ENCODE results near the gene IPMK. TPM values are rescaled to one million over a fixed set of nuclear protein-coding genes. Genes with fewer than 3 reads are reported as not detected.

IPMK gene
- total and polyA plus RNA-seq, 12 donors = 0.93 to 5.0 (median 2.6) TPM

- Histone ChIP-seq H3K27ac (no peak overlapping the region), H3K4me1 (peaks cover 0 to 7% (median 0%) of the 10 kb centered on the region in 9 donors), H3K4me3 (no peak overlapping the region), H3K27me3 (peaks cover 0 to 7% (median 3%) of the 10 kb centered on the region in 7 donors), H3K9me3 (no peaks in the 10 kb centered on the region), H3K36me3 (no peaks in the 10 kb centered on the region)
- intact Hi-C loops (cut with DNase I) = loop anchor here in 7 of 10 donors (5.0 to 10.0 kb wide), 5 partner anchors 568 to 818 kb away; no protein-coding TSS in a partner anchor
- 32% methylated on average over 8 of the region's 8 CpGs for WGBS, 2 donors
- TF ChIP-seq CTCF (IDR thresholded peaks at IDR 0.05) = peak in 7 of 9 donors; percentile 45 to 62 (median 53)
- ATAC-seq (peak in 1 of 8 donors; percentile 20), DNase-seq (peak in 1 of 2 donors; percentile 18)
Observed at GRCh38 chr10:58152673-58153263, 114.9 kb downstream of the IPMK start.

DNA sequence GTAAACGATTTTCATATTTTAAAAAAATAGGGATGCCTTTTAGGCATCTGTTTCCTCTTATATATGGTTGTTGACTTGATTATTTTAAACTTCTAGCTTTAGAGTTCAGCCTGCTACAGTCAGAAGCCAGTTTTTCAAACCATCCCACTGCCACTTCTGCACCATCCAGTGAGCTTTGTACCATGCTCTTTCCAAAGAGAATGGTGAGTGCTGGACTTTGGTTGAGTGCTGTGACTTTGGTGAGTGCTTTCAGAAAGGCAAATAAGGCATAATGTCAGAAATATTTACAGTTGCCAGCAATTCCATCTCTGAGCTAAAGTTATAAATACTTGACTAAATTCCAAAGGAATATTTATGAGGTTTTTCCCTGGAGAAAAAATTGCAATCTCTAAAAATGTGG lies 117.4 kb downstream of the IPMK start:
- 38 to 46% methylated on average over 1 of the region's 1 CpG for WGBS, 2 donors
- no peak for TF ChIP-seq CTCF (IDR thresholded peaks at IDR 0.05)
- DNase-seq (no peak), ATAC-seq (no peak)
- Histone ChIP-seq H3K27me3 (peaks cover 0 to 7% (median 3%) of the 10 kb centered on the region in 7 donors), H3K27ac (no peak overlapping the region), H3K4me1 (no peaks in the 10 kb centered on the region), H3K9me3 (no peaks in the 10 kb centered on the region), H3K4me3 (no peak overlapping the region), H3K36me3 (no peaks in the 10 kb centered on the region)
- intact Hi-C loops (cut with DNase I) = loop anchor here in 7 of 10 donors (5.0 to 10.0 kb wide), 5 partner anchors 565 to 815 kb away; no protein-coding TSS in a partner anchor

- Histone ChIP-seq H3K4me3 (no peak overlapping the region), H3K4me1 (no peaks in the 10 kb centered on the region), H3K27ac (no peak overlapping the region), H3K36me3 (no peaks in the 10 kb centered on the region), H3K9me3 (peaks cover 0 to 10% (median 0%) of the 10 kb centered on the region in 11 donors), H3K27me3 (peaks cover 0 to 11% (median 0%) of the 10 kb centered on the region in 7 donors)
- TF ChIP-seq CTCF (IDR thresholded peaks at IDR 0.05) = no peak
- ATAC-seq (no peak), DNase-seq (no peak)
- intact Hi-C loops (cut with DNase I) = no loop called here
Observed at GRCh38 chr10:58143944-58144343, 123.8 kb downstream of the IPMK start.

Other genes with a start within 250 kb of the IPMK start
- 100 to 1,000 TPM; 135 to 204 (median 179) TPM for gene CISD1, start 1.3 kb upstream of the IPMK start, total RNA-seq
- 100 to 1,000 TPM in 1 of 2 donors, 10 to 100 TPM in 1; 34.4 to 111 TPM for gene CISD1, start 1.3 kb upstream of the IPMK start, polyA plus RNA-seq
- 10 to 100 TPM; 42.6 to 71.0 (median 62.0) TPM for gene UBE2D1, start 67.1 kb upstream of the IPMK start, total RNA-seq
- gene UBE2D1, start 67.1 kb upstream of the IPMK start, polyA plus RNA-seq = 10 to 100 TPM; 12.2 to 37.3 TPM
- gene TFAM, start 117.5 kb upstream of the IPMK start, total RNA-seq = 10 to 100 TPM; 23.7 to 36.5 (median 31.5) TPM
- 1 to 10 TPM; 3.8 to 9.0 TPM for gene TFAM, start 117.5 kb upstream of the IPMK start, polyA plus RNA-seq
- gene BICC1, start 245.0 kb upstream of the IPMK start, total RNA-seq = 1 to 10 TPM; 3.3 to 9.2 (median 5.4) TPM
- gene BICC1, start 245.0 kb upstream of the IPMK start, polyA plus RNA-seq = 1 to 10 TPM; 1.6 to 3.8 TPM